GM23338 (cell line): ENCODE results near the gene NECTIN1. TPM values are rescaled to one million over a fixed set of nuclear protein-coding genes. Genes with fewer than 3 reads are reported as not detected.

ENCODE experiments used
- ATAC-seq: fragments of 200-7000 bp; cut with Tn5 transposase; 3 replicates; pipeline ENCODE4 v1.9.1; 2020
- DNase-seq: peaks from one replicate; pipeline ENCODE4 v3.0.0-alpha.2; 2015; ENCODE audit warnings: low spot score
- H2AFZ ChIP-seq: fragments of 200-600 bp; sonication (generic); 2 replicates; pipeline ENCODE4 v1.8.0; 2016; ENCODE audit warnings: antibody characterized with exemption, mild to moderate bottlenecking, moderate library complexity
- H3F3A ChIP-seq: fragments of 200-600 bp; sonication (generic); replicated peaks from 2 replicates; pipeline ENCODE4 v1.8.0; 2017; ENCODE audit warnings: antibody characterized with exemption, mixed run types, low read depth
- H3K27ac ChIP-seq: fragments of 200-600 bp; sonication (generic); 2 replicates; pipeline ENCODE4 v1.6.1; 2016; ENCODE audit warnings: low read depth
- H3K27me3 ChIP-seq: fragments of 200-600 bp; sonication (generic); 2 replicates; pipeline ENCODE4 v1.8.0; 2016; ENCODE audit warnings: mild to moderate bottlenecking, mixed run types, moderate library complexity; ENCODE audit not compliant: insufficient read depth
- H3K36me3 ChIP-seq: fragments of 200-600 bp; sonication (generic); 2 replicates; pipeline ENCODE4 v1.8.0; 2016; ENCODE audit warnings: mild to moderate bottlenecking; ENCODE audit not compliant: insufficient read depth
- H3K4me1 ChIP-seq: fragments of 200-600 bp; sonication (generic); 2 replicates; pipeline ENCODE4 v1.8.0; 2016; ENCODE audit warnings: mild to moderate bottlenecking, moderate library complexity; ENCODE audit not compliant: insufficient read depth
- H3K4me2 ChIP-seq: fragments of 200-600 bp; sonication (generic); 2 replicates; pipeline ENCODE4 v1.7.1; 2017; ENCODE audit warnings: mixed run types
- H3K4me3 ChIP-seq: fragments of 200-600 bp; sonication (generic); 2 replicates; pipeline ENCODE4 v1.6.1; 2016; ENCODE audit warnings: mixed run types
- H3K79me2 ChIP-seq: fragments of 200-600 bp; sonication (generic); replicated peaks from 2 replicates; pipeline ENCODE4 v1.8.0; 2017; ENCODE audit warnings: mild to moderate bottlenecking; ENCODE audit not compliant: insufficient read depth
- H3K9me2 ChIP-seq: fragments of 200-600 bp; sonication (generic); 2 replicates; pipeline ENCODE4 v1.8.0; 2017; ENCODE audit not compliant: insufficient read depth
- H4K20me1 ChIP-seq: fragments of 200-600 bp; sonication (generic); replicated peaks from 2 replicates; pipeline ENCODE4 v1.8.0; 2017; ENCODE audit warnings: mild to moderate bottlenecking; ENCODE audit not compliant: insufficient read depth
- H3K27ac Mint-ChIP-seq: 2 replicates; pipeline ENCODE4 v1.8.0; 2020; ENCODE audit warnings: inconsistent platforms, mild to moderate bottlenecking, moderate library complexity, mixed read lengths
- H3K27me3 Mint-ChIP-seq: 3 replicates; pipeline ENCODE4 v1.8.0; 2022; ENCODE audit warnings: low read depth, mild to moderate bottlenecking, moderate library complexity, mixed read lengths, inconsistent platforms; ENCODE audit not compliant: insufficient read depth, poor library complexity
- H3K36me3 Mint-ChIP-seq: 3 replicates; pipeline ENCODE4 v1.8.0; 2021; ENCODE audit warnings: low read depth, mild to moderate bottlenecking, inconsistent platforms, moderate library complexity, mixed read lengths
- H3K4me1 Mint-ChIP-seq: 3 replicates; pipeline ENCODE4 v1.8.0; 2020; ENCODE audit warnings: mild to moderate bottlenecking, inconsistent platforms, mixed read lengths
- H3K4me3 Mint-ChIP-seq: 3 replicates; pipeline ENCODE4 v1.8.0; 2021; ENCODE audit warnings: moderate library complexity, mild to moderate bottlenecking, inconsistent platforms, mixed read lengths
- H3K9me3 Mint-ChIP-seq: 3 replicates; pipeline ENCODE4 v1.8.0; 2020; ENCODE audit warnings: moderate library complexity, mild to moderate bottlenecking, inconsistent platforms, mixed read lengths
- CREB1 ChIP-seq: fragments of 250-450 bp; sonication (Bioruptor Pico); IDR thresholded peaks from 2 replicates; pipeline ENCODE4 v1.5.0; 2020; ENCODE audit warnings: low read depth, mild to moderate bottlenecking, moderate library complexity
- CTCF ChIP-seq, 2 experiments: fragments of 200-600 bp in 1 of 2; sonication (generic) in 1 of 2; conservative IDR thresholded peaks; 2 replicates each; pipeline versions ENCODE4 v1.5.1 to v1.6.1; 2016 to 2017; ENCODE audit warnings: antibody characterized with exemption in 2 of 2, low read depth in 2 of 2, mild to moderate bottlenecking in 2 of 2, moderate library complexity in 1 of 2
- JUNB ChIP-seq: IDR thresholded peaks from one replicate; pipeline ENCODE4 v1.6.1; 2016; ENCODE audit warnings: antibody characterized with exemption; ENCODE audit not compliant: unreplicated experiment
- NANOG ChIP-seq: IDR thresholded peaks from 2 replicates; pipeline ENCODE4 v1.6.1; 2016; ENCODE audit warnings: antibody characterized with exemption, borderline replicate concordance
- POLR2AphosphoS5 ChIP-seq: IDR thresholded peaks from 2 replicates; pipeline ENCODE4 v1.6.1; 2016; ENCODE audit warnings: antibody characterized with exemption, low read depth
- STAT1 ChIP-seq: IDR thresholded peaks from one replicate; pipeline ENCODE4 v1.6.1; 2016; ENCODE audit warnings: antibody characterized with exemption; ENCODE audit not compliant: unreplicated experiment
- ZNF114 ChIP-seq: fragments of 250-450 bp; sonication (Bioruptor Pico); IDR thresholded peaks from 2 replicates; pipeline ENCODE4 v1.5.0; 2020; ENCODE audit warnings: mild to moderate bottlenecking, moderate library complexity
- ZNF331 ChIP-seq: fragments of 250-450 bp; sonication (Bioruptor Pico); IDR thresholded peaks from 2 replicates; pipeline ENCODE4 v1.5.0; 2020; ENCODE audit warnings: low read depth, mild to moderate bottlenecking, moderate library complexity
- polyA plus RNA-seq: library from polyadenylated mRNA; unstranded; fragments of >200 nt; fragmentation: Nextera tagmentation; extraction: Ambion mirVana; gene quantifications from 2 replicates; pipeline ENCODE4 v1.2.1, GENCODE V29; 2016
- total RNA-seq: library from RNA; depleted of rRNA; stranded (reverse); fragments of >200 nt; shearing (Covaris generic); gene quantifications from 2 replicates; pipeline ENCODE4 v1.2.3, GENCODE V29; 2014
- TF ChIP-seq, protein P1 (sequence below): IDR thresholded peaks from one replicate; pipeline ENCODE4 v1.6.1; 2018; ENCODE audit warnings: antibody characterized with exemption; ENCODE audit not compliant: unreplicated experiment

Gene NECTIN1
- total and polyA plus RNA-seq, 2 experiments from 2014 or later: 18.7 to 56.3 TPM

- Histone ChIP-seq H3K4me3 (no peak overlapping the region), H3K36me3 (no peaks in the 10 kb centered on the region), H3K27me3 (no peaks in the 10 kb centered on the region), H2AFZ (no peak overlapping the region), H3K79me2 (peaks cover 86% of the 10 kb centered on the region), H3K4me2 (no peak overlapping the region), H3F3A (no peaks in the 10 kb centered on the region), H3K4me1 (peaks cover 66% of the 10 kb centered on the region), H3K9me2 (no peaks in the 10 kb centered on the region), H3K27ac (no peak overlapping the region), H4K20me1 (peaks cover 68% of the 10 kb centered on the region)
- no peak overlapping the region for H3K4me3 Mint-ChIP-seq
- TF ChIP-seq ZNF331 (no peak), CTCF (conservative IDR thresholded peaks at IDR 0.05; ENCODE audit: low read depth in 2 of 2) (no peak)
- H3K27me3 Mint-ChIP-seq: peaks cover 32% of the 10 kb centered on the region
- H3K4me1 Mint-ChIP-seq: peaks cover 84% of the 10 kb centered on the region
- no peak for DNase-seq
- no peaks in the 10 kb centered on the region for H3K9me3 Mint-ChIP-seq
- no peaks in the 10 kb centered on the region; the same call in 2 of the 3 replicates for H3K36me3 Mint-ChIP-seq
- H3K27ac Mint-ChIP-seq: no peak overlapping the region
- ATAC-seq: no peak
Observed at GRCh38 chr11:119692540-119692820, 36.5 kb downstream of the NECTIN1 start.

GRCh38 chr11:119691701-119692539 lies 37.1 kb downstream of the NECTIN1 start:
- TF ChIP-seq STAT1 (no peak), ZNF331 (no peak), CREB1 (no peak), POLR2AphosphoS5 (no peak), ZNF114 (CRISPR knock-in tag) (no peak), CTCF (conservative IDR thresholded peaks at IDR 0.05; ENCODE audit: low read depth in 2 of 2) (no peak), NANOG (no peak), JUNB (no peak)
- TF ChIP-seq, protein P1, sequence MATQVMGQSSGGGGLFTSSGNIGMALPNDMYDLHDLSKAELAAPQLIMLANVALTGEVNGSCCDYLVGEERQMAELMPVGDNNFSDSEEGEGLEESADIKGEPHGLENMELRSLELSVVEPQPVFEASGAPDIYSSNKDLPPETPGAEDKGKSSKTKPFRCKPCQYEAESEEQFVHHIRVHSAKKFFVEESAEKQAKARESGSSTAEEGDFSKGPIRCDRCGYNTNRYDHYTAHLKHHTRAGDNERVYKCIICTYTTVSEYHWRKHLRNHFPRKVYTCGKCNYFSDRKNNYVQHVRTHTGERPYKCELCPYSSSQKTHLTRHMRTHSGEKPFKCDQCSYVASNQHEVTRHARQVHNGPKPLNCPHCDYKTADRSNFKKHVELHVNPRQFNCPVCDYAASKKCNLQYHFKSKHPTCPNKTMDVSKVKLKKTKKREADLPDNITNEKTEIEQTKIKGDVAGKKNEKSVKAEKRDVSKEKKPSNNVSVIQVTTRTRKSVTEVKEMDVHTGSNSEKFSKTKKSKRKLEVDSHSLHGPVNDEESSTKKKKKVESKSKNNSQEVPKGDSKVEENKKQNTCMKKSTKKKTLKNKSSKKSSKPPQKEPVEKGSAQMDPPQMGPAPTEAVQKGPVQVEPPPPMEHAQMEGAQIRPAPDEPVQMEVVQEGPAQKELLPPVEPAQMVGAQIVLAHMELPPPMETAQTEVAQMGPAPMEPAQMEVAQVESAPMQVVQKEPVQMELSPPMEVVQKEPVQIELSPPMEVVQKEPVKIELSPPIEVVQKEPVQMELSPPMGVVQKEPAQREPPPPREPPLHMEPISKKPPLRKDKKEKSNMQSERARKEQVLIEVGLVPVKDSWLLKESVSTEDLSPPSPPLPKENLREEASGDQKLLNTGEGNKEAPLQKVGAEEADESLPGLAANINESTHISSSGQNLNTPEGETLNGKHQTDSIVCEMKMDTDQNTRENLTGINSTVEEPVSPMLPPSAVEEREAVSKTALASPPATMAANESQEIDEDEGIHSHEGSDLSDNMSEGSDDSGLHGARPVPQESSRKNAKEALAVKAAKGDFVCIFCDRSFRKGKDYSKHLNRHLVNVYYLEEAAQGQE: no peak
- Mint-ChIP-seq H3K27me3 (peaks cover 37% of the 10 kb centered on the region), H3K4me3 (no peak overlapping the region; the same call in 2 of the 3 replicates), H3K36me3 (no peaks in the 10 kb centered on the region; the same call in 2 of the 3 replicates), H3K4me1 (peaks cover 84% of the 10 kb centered on the region), H3K9me3 (no peaks in the 10 kb centered on the region), H3K27ac (no peak overlapping the region)
- peaks cover 66% of the 10 kb centered on the region for H4K20me1 ChIP-seq
- no peaks in the 10 kb centered on the region for H3F3A ChIP-seq
- ATAC-seq: no peak
- H3K27ac ChIP-seq: no peak overlapping the region
- H3K4me1 ChIP-seq: peaks cover 63% of the 10 kb centered on the region
- no peak for DNase-seq
- no peaks in the 10 kb centered on the region for H3K27me3 ChIP-seq
- H3K36me3 ChIP-seq: no peaks in the 10 kb centered on the region
- H3K9me2 ChIP-seq: no peaks in the 10 kb centered on the region
- H3K4me2 ChIP-seq: no peak overlapping the region
- H3K4me3 ChIP-seq: no peak overlapping the region
- H3K79me2 ChIP-seq: peaks cover 85% of the 10 kb centered on the region
- H2AFZ ChIP-seq: no peak overlapping the region
